ENCODE results near the gene DDN.

DDN gene

DNA sequence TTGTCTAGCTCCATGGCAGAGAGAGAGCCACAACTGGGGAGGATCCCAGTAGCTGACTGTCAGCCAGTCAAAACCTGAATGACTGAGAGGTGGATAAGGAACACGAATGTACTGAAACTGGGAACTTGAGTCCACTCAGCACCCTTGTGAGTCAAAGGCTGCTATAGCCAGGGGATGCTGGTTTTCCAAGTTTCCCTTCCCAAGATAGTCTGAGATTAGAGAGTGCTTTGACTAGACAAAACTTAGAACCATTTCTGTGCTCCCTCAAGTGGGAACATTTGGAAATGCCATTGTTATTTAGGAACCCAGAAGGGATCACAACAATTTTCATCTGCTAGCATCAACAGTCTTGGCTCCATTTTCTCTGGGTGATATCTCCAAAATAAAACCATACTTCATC, 15.4 kb upstream of the DDN start:
- H3K36me3 ChIP-seq (replicated peaks) = peaks cover 26% of the 10 kb centered on the region
- TF ChIP-seq, protein P1, sequence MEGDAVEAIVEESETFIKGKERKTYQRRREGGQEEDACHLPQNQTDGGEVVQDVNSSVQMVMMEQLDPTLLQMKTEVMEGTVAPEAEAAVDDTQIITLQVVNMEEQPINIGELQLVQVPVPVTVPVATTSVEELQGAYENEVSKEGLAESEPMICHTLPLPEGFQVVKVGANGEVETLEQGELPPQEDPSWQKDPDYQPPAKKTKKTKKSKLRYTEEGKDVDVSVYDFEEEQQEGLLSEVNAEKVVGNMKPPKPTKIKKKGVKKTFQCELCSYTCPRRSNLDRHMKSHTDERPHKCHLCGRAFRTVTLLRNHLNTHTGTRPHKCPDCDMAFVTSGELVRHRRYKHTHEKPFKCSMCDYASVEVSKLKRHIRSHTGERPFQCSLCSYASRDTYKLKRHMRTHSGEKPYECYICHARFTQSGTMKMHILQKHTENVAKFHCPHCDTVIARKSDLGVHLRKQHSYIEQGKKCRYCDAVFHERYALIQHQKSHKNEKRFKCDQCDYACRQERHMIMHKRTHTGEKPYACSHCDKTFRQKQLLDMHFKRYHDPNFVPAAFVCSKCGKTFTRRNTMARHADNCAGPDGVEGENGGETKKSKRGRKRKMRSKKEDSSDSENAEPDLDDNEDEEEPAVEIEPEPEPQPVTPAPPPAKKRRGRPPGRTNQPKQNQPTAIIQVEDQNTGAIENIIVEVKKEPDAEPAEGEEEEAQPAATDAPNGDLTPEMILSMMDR (IDR thresholded peaks at IDR 0.05; ENCODE audit: low read depth, low read length, missing control alignments) = peak; percentile 36
- no peak overlapping the region for H3K4me3 ChIP-seq (ENCODE audit: low read depth, low read length)
- DNase-seq = peak; percentile 20
- H3K27ac ChIP-seq = no peak overlapping the region
- H3K27me3 ChIP-seq (replicated peaks) = no peaks in the 10 kb centered on the region
- in situ Hi-C loops (cut with HindIII; ENCODE audit: low pct_ligation_motif_present, low sequenced_read_pairs) = no loop called here

DNA sequence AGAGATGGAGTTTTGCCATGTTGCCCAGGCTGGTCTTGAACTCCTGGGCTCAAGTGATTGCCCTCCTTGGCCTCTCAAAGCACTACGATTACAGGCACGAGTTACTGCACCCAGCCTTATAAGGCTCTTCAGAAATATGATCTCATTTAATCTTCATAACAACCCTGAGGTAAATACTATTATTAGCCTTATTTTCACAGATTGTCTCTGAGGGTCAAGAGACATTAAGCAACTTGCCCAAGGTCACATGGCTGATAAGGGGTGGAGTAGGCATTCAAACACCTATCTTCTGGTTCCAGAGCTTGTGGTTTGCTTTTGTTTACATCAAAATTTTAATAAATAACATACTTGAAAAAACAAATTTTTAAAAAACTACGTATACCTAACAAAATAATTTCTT, 14.3 kb upstream of the DDN start:
- in situ Hi-C loops (cut with HindIII; ENCODE audit: low pct_ligation_motif_present, low sequenced_read_pairs) = no loop called here
- Histone ChIP-seq H3K4me3 (ENCODE audit: low read depth, low read length) (no peak overlapping the region), H3K27me3 (replicated peaks) (no peaks in the 10 kb centered on the region), H3K27ac (no peak overlapping the region), H3K36me3 (replicated peaks) (peaks cover 26% of the 10 kb centered on the region)
- no peak for DNase-seq
- TF ChIP-seq, protein P1 (IDR thresholded peaks at IDR 0.05; ENCODE audit: low read depth, low read length, missing control alignments) = no peak

DNA sequence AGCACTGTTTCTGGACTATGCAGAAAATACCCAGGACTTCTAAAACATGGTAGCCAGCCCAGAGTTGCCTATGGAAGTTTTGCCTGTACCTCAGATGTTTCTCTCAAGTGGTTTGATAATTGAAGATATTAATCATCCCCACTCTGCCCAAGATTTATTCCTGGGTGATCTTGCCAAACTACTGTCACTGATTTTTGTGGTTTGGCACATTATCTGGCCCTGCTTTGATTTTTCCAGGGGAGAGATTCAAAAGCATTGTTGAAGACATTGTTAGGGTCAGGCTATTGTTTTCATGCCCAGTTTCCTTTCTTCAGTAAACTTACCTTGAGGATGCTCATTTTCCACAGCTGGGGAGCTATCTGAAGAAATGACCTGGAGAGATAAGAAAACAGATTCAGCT, 13.6 kb upstream of the DDN start:
- Histone ChIP-seq H3K27me3 (replicated peaks) (no peaks in the 10 kb centered on the region), H3K36me3 (replicated peaks) (peaks cover 26% of the 10 kb centered on the region), H3K27ac (no peak overlapping the region), H3K4me3 (ENCODE audit: low read depth, low read length) (no peak overlapping the region)
- no peak for DNase-seq
- TF ChIP-seq, protein P1 (IDR thresholded peaks at IDR 0.05; ENCODE audit: low read depth, low read length, missing control alignments) = no peak
- in situ Hi-C loops (cut with HindIII; ENCODE audit: low pct_ligation_motif_present, low sequenced_read_pairs) = no loop called here

DNA sequence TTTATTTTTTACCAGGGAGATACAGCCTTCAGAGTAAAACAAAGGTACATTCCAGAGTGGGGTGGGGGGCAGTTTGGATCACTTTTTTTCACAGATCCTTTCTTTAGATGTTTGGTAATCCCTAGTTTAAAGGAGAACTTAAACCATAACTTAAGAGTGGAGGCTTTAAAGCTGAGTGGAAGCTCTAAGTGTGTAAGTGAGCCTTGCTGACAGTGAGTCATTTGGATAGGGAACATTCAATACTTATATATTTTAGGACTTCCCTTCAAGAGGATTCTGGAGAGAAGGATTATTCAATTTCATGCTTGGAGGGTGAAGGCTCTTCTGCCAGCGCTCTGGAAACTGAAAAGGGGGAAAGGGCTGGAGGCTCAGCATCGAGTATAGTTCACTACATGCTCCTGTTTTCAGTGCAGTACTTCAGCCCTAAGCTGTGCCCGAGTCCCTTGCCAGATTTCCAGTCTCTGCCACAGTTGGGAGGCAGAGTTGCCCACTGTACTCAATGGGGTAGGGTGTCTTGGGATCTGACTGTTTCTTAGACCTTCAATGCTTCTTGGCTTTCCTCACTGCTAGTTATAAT, 11.0 kb upstream of the DDN start:
- no peak overlapping the region for H3K4me3 ChIP-seq (ENCODE audit: low read depth, low read length)
- in situ Hi-C loops (cut with HindIII; ENCODE audit: low pct_ligation_motif_present, low sequenced_read_pairs) = no loop called here
- no peak overlapping the region for H3K27ac ChIP-seq
- TF ChIP-seq, protein P1 (IDR thresholded peaks at IDR 0.05; ENCODE audit: low read depth, low read length, missing control alignments) = no peak
- peaks cover 31% of the 10 kb centered on the region for H3K36me3 ChIP-seq (replicated peaks)
- no peak for DNase-seq
- H3K27me3 ChIP-seq (replicated peaks) = no peaks in the 10 kb centered on the region

DNA sequence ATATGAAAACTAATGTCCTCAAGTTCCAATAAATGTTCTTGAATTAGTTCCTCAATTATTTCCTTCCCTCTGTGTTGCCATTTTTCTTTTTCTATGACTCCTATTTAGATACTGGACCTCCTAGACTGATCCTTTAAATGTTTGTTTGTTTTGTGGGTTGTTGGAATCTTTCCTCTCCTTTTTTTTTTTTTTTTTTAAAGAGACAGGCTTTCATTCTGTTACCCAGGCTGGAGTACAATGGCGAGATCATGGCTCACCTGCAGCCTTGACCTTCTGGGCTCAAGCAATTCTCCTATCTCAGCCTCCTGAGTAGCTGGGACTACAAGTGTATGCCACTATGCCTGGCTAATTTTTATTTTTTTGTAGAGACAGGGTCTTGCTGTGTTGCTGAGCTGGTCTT, 9.8 kb upstream of the DDN start:
- Histone ChIP-seq H3K4me3 (ENCODE audit: low read depth, low read length) (no peak overlapping the region), H3K36me3 (replicated peaks) (peaks cover 44% of the 10 kb centered on the region), H3K27ac (no peak overlapping the region), H3K27me3 (replicated peaks) (no peaks in the 10 kb centered on the region)
- DNase-seq = no peak
- in situ Hi-C loops (cut with HindIII; ENCODE audit: low pct_ligation_motif_present, low sequenced_read_pairs) = no loop called here
- TF ChIP-seq, protein P1 (IDR thresholded peaks at IDR 0.05; ENCODE audit: low read depth, low read length, missing control alignments) = no peak

DNA sequence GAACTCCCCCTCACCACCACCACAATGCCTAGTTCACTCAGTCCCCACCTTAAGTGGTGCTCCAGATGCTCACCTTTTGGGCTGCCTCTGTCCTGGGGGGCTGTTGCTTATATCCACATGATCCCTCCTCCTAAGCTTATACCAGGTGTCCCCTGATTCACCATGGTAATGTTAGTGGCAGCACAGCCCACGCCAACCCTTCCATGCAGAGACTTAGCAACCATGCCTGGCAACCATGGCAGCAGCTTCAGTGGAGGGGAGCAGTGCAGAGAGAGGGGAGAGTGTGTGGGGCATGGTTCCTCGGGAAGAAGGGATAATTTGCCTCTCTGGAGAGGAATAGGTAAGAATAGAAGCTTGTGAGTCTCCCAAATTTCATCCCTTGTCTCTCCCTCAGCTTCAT, 1.2 kb upstream of the DDN start:
- Histone ChIP-seq H3K27me3 (replicated peaks) (peaks cover 6% of the 10 kb centered on the region), H3K36me3 (replicated peaks) (peaks cover 42% of the 10 kb centered on the region), H3K4me3 (ENCODE audit: low read depth, low read length) (no peak overlapping the region), H3K27ac (no peak overlapping the region)
- in situ Hi-C loops (cut with HindIII; ENCODE audit: low pct_ligation_motif_present, low sequenced_read_pairs) = no loop called here
- no peak for DNase-seq
- TF ChIP-seq, protein P1 (IDR thresholded peaks at IDR 0.05; ENCODE audit: low read depth, low read length, missing control alignments) = no peak
